Measurements from ENCODE around the gene ST6GALNAC3.
"Not testable (repeated sequence)": the region's sequence is repeated elsewhere in the genome, so short reads cannot be mapped to it uniquely, and the experiment has no call there.

Gene ST6GALNAC3

GRCh38 chr1:76644139-76644538 lies 569.6 kb downstream of the ST6GALNAC3 start:
- intact Hi-C loops (cut with DNase I; ENCODE audit: low total_unique reads): no loop called here
- H3K27ac ChIP-seq: no peak overlapping the region
- TF ChIP-seq CTCF (IDR thresholded peaks at IDR 0.05): no peak

GRCh38 chr1:76652860-76653259 lies 578.3 kb downstream of the ST6GALNAC3 start:
- H3K4me3 ChIP-seq; H3K27ac ChIP-seq; H3K27me3 ChIP-seq; H3K36me3 ChIP-seq; DNase-seq; H3K4me1 ChIP-seq; intact Hi-C loops (cut with DNase I; ENCODE audit: low total_unique reads): not testable (repeated sequence)
- peaks cover 0 to 15% (median 0%) of the 10 kb centered on the region in 3 donors for H3K9me3 ChIP-seq

More at GRCh38 chr1:76644139-76644538, 569.6 kb downstream of the ST6GALNAC3 start:
- Histone ChIP-seq H3K27me3 (no peaks in the 10 kb centered on the region), H3K36me3 (no peaks in the 10 kb centered on the region), H3K9me3 (no peaks in the 10 kb centered on the region), H3K4me1 (no peaks in the 10 kb centered on the region), H3K4me3 (no peak overlapping the region)
- no peak for DNase-seq

GRCh38 chr1:76657623-76658022 lies 583.1 kb downstream of the ST6GALNAC3 start:
- H3K4me3 ChIP-seq: no peak overlapping the region
- DNase-seq: no peak
- no peaks in the 10 kb centered on the region for H3K4me1 ChIP-seq
- no peaks in the 10 kb centered on the region for H3K36me3 ChIP-seq
- no peak for TF ChIP-seq CTCF (IDR thresholded peaks at IDR 0.05)
- H3K9me3 ChIP-seq: no peaks in the 10 kb centered on the region
- no peaks in the 10 kb centered on the region for H3K27me3 ChIP-seq
- intact Hi-C loops (cut with DNase I; ENCODE audit: low total_unique reads): no loop called here
- H3K27ac ChIP-seq: no peak overlapping the region

GRCh38 chr1:76659171-76659940 lies 584.8 kb downstream of the ST6GALNAC3 start:
- no peaks in the 10 kb centered on the region for H3K9me3 ChIP-seq
- H3K36me3 ChIP-seq: no peaks in the 10 kb centered on the region
- H3K4me3 ChIP-seq: no peak overlapping the region
- H3K27ac ChIP-seq: no peak overlapping the region
- H3K4me1 ChIP-seq: no peaks in the 10 kb centered on the region
- DNase-seq: no peak
- H3K27me3 ChIP-seq: no peaks in the 10 kb centered on the region
- intact Hi-C loops (cut with DNase I; ENCODE audit: low total_unique reads): no loop called here
- no peak for TF ChIP-seq CTCF (IDR thresholded peaks at IDR 0.05)

- Histone ChIP-seq H3K36me3 (no peaks in the 10 kb centered on the region), H3K4me3 (no peak overlapping the region), H3K27me3 (no peaks in the 10 kb centered on the region), H3K9me3 (no peaks in the 10 kb centered on the region), H3K27ac (no peak overlapping the region), H3K4me1 (no peaks in the 10 kb centered on the region)
- DNase-seq: no peak
- intact Hi-C loops (cut with DNase I; ENCODE audit: low total_unique reads): no loop called here
- TF ChIP-seq CTCF (IDR thresholded peaks at IDR 0.05): no peak
Measured at GRCh38 chr1:76661531-76661930, 587.0 kb downstream of the ST6GALNAC3 start.

- intact Hi-C loops (cut with DNase I; ENCODE audit: low total_unique reads): no loop called here
- Histone ChIP-seq H3K4me3 (no peak overlapping the region), H3K9me3 (no peaks in the 10 kb centered on the region), H3K27me3 (no peaks in the 10 kb centered on the region), H3K27ac (no peak overlapping the region), H3K4me1 (no peaks in the 10 kb centered on the region), H3K36me3 (no peaks in the 10 kb centered on the region)
- DNase-seq: no peak
- no peak for TF ChIP-seq CTCF (IDR thresholded peaks at IDR 0.05)
Measured at GRCh38 chr1:76666499-76666898, 592.0 kb downstream of the ST6GALNAC3 start.

Data from tibial artery (tissue), 4 donors.